Ovary (tissue), 9 donors: ENCODE measurements around the gene ORC1. TPM values are rescaled to one million over a fixed set of nuclear protein-coding genes. Genes with fewer than 3 reads are reported as not detected.

Experiments used
- DNase-seq, 5 donors: peaks; one replicate each; pipeline ENCODE4 v3.0.0-alpha.2; 2019 to 2020
- H3K27ac ChIP-seq, 2 donors: fragments of 200-600 bp; one replicate each; pipeline versions ENCODE4 v1.5.1 to v1.8.0; 2019 to 2022
- H3K27me3 ChIP-seq: fragments of 200-600 bp; one replicate; pipeline ENCODE4 v1.8.0; 2022
- H3K36me3 ChIP-seq: fragments of 200-600 bp; sonication (generic); one replicate; pipeline ENCODE4 v1.5.1; 2019
- H3K4me1 ChIP-seq: one replicate; pipeline ENCODE4 v1.8.1; 2013; ENCODE audit warnings: mild to moderate bottlenecking, moderate library complexity; ENCODE audit not compliant: insufficient read depth
- H3K4me3 ChIP-seq: fragments of 200-600 bp; sonication (generic); one replicate; pipeline ENCODE4 v1.5.1; 2017
- H3K9me3 ChIP-seq, 2 donors: fragments of 200-600 bp in 1 of 2; sonication (generic) in 1 of 2; one replicate each; pipeline versions ENCODE4 v1.5.1 to v1.8.1; 2013 to 2019; ENCODE audit warnings: mild to moderate bottlenecking in 1 of 2, moderate library complexity in 1 of 2
- EP300 ChIP-seq: sonication (generic); formaldehyde crosslinking; IDR thresholded peaks from one replicate; pipeline ENCODE4 v1.6.1; 2017; ENCODE audit warnings: antibody characterized with exemption
- POLR2A ChIP-seq: fragments of 450-650 bp; IDR thresholded peaks from one replicate; pipeline ENCODE4 v1.6.1; 2017; ENCODE audit warnings: antibody characterized with exemption, mild to moderate bottlenecking, moderate library complexity
- WGBS, 3 donors: extraction: QIAGEN DNeasy Blood & Tissue Kit in 1 of 3; methylation state at CpG; one replicate each; pipeline versions ENCODE4 v1.1.5 to v1.1.7; 2013 to 2017; 5-methylcytosine and 5-hydroxymethylcytosine counted together
- intact Hi-C, 4 donors: fragments of 100-400 bp; cut with DNase I; formaldehyde crosslinking; loops; one replicate each; pipeline versions ENCODE4 v1.11.0 to v1.15.1; 2022 to 2023
- polyA plus RNA-seq, 2 donors: library from polyadenylated mRNA; stranded (reverse); fragments of 200-250 nt in 1 of 2; fragments of 350-450 nt in 1 of 2; fragmentation: Illumina TruSeq in 1 of 2; extraction: RNeasy Lipid Tissue Mini Kit (QIAGEN cat#74804) in 1 of 2; gene quantifications; one replicate each; pipeline ENCODE4 v1.2.3, GENCODE V29; 2013 to 2014
- total RNA-seq, 7 donors: library from RNA; depleted of rRNA in 2 of 7; stranded (reverse); fragments of >200 nt in 2 of 7; fragmentation: NEBNext Ultra II Directional in 3 of 7; extraction: Animal tissue kit (Norgen Biotek cat#: 25700) in 3 of 7; gene quantifications; one replicate each; pipeline versions ENCODE4 v1.1.0 to v1.2.4, GENCODE V29; 2016 to 2023
- TF ChIP-seq, protein P1 (sequence below), 3 donors: fragments of 450-650 bp in 2 of 3; fragments of 200-600 bp in 1 of 3; IDR thresholded peaks; one replicate each; pipeline versions ENCODE4 v1.5.1 to v1.8.0; 2016 to 2022; ENCODE audit warnings: antibody characterized with exemption in 3 of 3, mild to moderate bottlenecking in 1 of 3
- donor health status: DM: no; HTN: no; CAD: no; lungs with moderate emphysema.
- donor health status: DM: no; HTN: no; CAD: no.
- donor health status: Bipolar disorder and iron deficiency.
- donor health status: DM: yes; HTN: yes; CAD: no.
- donor health status: DM: no; HTN: no; CAD: no.
- donor health status: DM: yes; HTN: yes; CAD: no.

ORC1 gene
- total and polyA plus RNA-seq, 9 donors = 0.23 to 0.84 (median 0.43) TPM

DNA sequence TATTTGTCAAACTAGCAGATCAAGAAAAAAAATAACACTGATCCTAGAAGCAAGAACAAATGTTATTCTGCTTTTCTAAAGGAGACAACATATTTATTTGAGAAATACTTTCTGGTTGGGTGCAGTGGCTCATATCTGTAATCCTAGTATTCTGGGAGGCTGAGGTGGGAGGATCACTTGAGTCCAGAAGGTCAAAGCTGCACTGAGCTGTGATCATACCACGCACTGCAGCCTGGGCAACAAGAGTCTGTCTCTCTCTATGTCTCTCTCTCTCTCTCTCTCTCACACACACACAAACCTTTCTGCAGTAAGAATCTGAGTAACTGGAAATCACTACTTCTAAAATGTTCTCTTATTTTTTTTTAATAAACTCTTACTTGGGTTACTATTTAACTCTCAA is 31.4 kb upstream of the ORC1 start:
- intact Hi-C loops = no loop called here
- Histone ChIP-seq H3K36me3 (no peaks in the 10 kb centered on the region), H3K4me3 (no peak overlapping the region), H3K27me3 (no peaks in the 10 kb centered on the region), H3K27ac (no peak overlapping the region), H3K9me3 (no peaks in the 10 kb centered on the region), H3K4me1 (no peaks in the 10 kb centered on the region)
- DNase-seq = no peak
- 24 to 68% (median 42%) methylated on average over 1 of the region's 1 CpG for WGBS, 3 donors
- TF ChIP-seq EP300 = no peak
- TF ChIP-seq, protein P1, sequence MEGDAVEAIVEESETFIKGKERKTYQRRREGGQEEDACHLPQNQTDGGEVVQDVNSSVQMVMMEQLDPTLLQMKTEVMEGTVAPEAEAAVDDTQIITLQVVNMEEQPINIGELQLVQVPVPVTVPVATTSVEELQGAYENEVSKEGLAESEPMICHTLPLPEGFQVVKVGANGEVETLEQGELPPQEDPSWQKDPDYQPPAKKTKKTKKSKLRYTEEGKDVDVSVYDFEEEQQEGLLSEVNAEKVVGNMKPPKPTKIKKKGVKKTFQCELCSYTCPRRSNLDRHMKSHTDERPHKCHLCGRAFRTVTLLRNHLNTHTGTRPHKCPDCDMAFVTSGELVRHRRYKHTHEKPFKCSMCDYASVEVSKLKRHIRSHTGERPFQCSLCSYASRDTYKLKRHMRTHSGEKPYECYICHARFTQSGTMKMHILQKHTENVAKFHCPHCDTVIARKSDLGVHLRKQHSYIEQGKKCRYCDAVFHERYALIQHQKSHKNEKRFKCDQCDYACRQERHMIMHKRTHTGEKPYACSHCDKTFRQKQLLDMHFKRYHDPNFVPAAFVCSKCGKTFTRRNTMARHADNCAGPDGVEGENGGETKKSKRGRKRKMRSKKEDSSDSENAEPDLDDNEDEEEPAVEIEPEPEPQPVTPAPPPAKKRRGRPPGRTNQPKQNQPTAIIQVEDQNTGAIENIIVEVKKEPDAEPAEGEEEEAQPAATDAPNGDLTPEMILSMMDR (IDR thresholded peaks at IDR 0.05) = no peak
- no peak for TF ChIP-seq POLR2A

GRCh38 chr1:52435211-52435610 is 31.0 kb upstream of the ORC1 start:
- intact Hi-C loops = no loop called here
- Histone ChIP-seq H3K27ac (no peak overlapping the region), H3K36me3 (no peaks in the 10 kb centered on the region), H3K4me1 (no peaks in the 10 kb centered on the region), H3K9me3 (no peaks in the 10 kb centered on the region), H3K4me3 (no peak overlapping the region), H3K27me3 (no peaks in the 10 kb centered on the region)
- WGBS, 3 donors = 71 to 82% (median 79%) methylated on average over 1 of the region's 1 CpG
- DNase-seq = no peak
- TF ChIP-seq POLR2A (no peak), EP300 (no peak)
- TF ChIP-seq, protein P1 (IDR thresholded peaks at IDR 0.05) = no peak

DNA sequence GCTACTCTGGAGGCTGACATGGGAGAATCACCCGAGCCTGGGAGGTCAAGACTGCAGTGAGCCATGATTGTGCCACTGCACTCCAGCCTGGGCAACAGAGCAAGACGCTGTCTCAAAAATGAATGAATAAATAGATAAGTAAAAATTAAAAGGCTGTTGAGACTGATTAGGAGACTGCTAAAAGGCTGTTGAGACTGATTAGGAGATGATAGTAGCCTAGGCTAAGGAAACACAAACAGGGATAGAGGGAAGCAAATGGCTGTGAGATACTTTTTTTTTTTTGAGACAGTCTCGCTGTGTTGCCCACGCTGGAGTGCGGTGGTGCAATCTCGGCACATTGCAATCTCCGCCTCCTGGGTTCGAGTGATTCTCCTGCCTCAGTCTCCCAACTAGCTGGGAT is 28.6 kb upstream of the ORC1 start:
- 93 to 95% (median 94%) methylated on average over 8 of the region's 8 CpGs for WGBS, 3 donors
- Histone ChIP-seq H3K36me3 (no peaks in the 10 kb centered on the region), H3K27me3 (no peaks in the 10 kb centered on the region), H3K4me3 (no peak overlapping the region), H3K9me3 (no peaks in the 10 kb centered on the region), H3K27ac (no peak overlapping the region), H3K4me1 (no peaks in the 10 kb centered on the region)
- intact Hi-C loops = no loop called here
- no peak for DNase-seq
- TF ChIP-seq, protein P1 (IDR thresholded peaks at IDR 0.05) = no peak
- TF ChIP-seq EP300 (no peak), POLR2A (no peak)

DNA sequence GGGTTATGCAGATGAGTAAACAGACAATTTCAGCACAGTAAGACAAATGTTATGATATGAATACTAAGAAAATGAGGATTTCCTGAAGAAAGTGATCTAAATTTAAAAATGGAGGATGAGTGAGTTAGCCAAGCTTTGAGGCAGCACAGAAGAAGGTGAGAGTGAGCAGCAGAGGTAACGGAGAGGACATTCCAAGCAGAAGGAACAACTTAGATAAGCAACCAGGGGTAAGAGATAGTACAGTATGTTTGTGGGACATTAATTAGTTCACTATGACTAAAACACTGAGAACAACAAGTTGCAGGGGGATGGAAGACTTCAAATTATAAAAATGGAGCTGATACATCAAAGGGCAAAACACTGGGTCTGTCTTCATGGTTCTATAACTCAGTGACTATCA is 22.9 kb upstream of the ORC1 start:
- no peak for DNase-seq
- no peak for TF ChIP-seq EP300
- TF ChIP-seq, protein P1 (IDR thresholded peaks at IDR 0.05) = no peak
- no peak for TF ChIP-seq POLR2A
- H3K36me3 ChIP-seq = no peaks in the 10 kb centered on the region
- H3K4me3 ChIP-seq = no peak overlapping the region
- H3K4me1 ChIP-seq = no peaks in the 10 kb centered on the region
- intact Hi-C loops = no loop called here
- no peaks in the 10 kb centered on the region for H3K9me3 ChIP-seq
- 88 to 94% (median 92%) methylated on average over 1 of the region's 1 CpG for WGBS, 3 donors
- H3K27me3 ChIP-seq = no peaks in the 10 kb centered on the region
- no peak overlapping the region for H3K27ac ChIP-seq

GRCh38 chr1:52426371-52426770 is 22.1 kb upstream of the ORC1 start:
- WGBS, 3 donors = 64 to 76% (median 69%) methylated on average over 3 of the region's 3 CpGs
- intact Hi-C loops = no loop called here

More at GRCh38 chr1:52426371-52426770, 22.1 kb upstream of the ORC1 start:
- Histone ChIP-seq H3K27me3 (no peaks in the 10 kb centered on the region), H3K27ac (no peak overlapping the region), H3K4me3 (no peak overlapping the region), H3K4me1 (no peaks in the 10 kb centered on the region), H3K36me3 (no peaks in the 10 kb centered on the region), H3K9me3 (no peaks in the 10 kb centered on the region)
- DNase-seq = no peak
- TF ChIP-seq, protein P1 (IDR thresholded peaks at IDR 0.05) = no peak
- TF ChIP-seq POLR2A (no peak), EP300 (no peak)
